HG02870 (cell line): ENCODE results near the gene GLYR1.

Experiments used
- ATAC-seq: cut with Tn5 transposase; IDR thresholded peaks from one replicate; pipeline ENCODE4 v1.9.1; 2021; ENCODE audit warnings: mild to moderate bottlenecking, moderate library complexity; ENCODE audit not compliant: unreplicated experiment

Gene GLYR1

GRCh38 chr16:4880006-4880580, 33.0 kb upstream of the GLYR1 start:
- no peak for ATAC-seq

GRCh38 chr16:4879049-4879448, 32.0 kb upstream of the GLYR1 start:
- ATAC-seq: no peak

GRCh38 chr16:4877380-4877685, 30.2 kb upstream of the GLYR1 start:
- ATAC-seq: no peak

DNA sequence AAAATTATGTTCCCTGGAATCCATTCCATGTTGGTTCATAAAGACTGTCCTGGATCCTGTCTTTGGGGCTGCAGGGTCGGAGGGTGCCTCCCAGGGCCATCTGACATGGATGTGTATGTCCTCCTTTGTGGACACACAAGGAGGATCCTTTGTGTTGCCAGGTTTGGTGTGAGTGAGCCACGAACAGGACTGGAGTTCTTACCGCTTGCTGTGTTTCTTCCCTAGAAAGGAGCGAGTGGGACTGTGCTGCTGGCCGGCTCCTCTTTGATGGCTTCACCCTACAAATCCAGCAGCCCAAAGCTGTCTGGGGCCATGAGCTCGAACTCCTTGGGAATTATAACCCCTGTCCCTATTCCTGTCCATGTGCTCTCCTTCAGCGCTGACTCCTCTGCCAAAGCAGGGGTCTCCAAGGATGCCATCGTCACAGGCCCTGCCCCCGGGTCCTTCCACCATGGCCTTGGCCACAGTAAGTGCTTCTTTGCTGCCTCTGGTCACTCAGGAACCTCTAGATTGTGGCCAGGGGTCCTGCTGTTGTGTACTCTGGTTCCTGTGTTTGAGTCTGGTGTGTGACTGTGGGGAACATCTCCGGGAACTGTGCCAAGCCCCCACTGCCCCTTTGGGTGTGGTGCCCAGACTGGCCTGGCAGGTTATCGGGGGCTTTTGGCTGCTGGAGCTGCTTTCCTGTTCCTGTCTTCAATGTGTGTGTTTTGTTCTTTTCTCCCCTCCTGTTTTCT, 29.7 kb upstream of the GLYR1 start:
- no peak for ATAC-seq

- ATAC-seq: no peak
Observed at GRCh38 chr16:4874666-4875065, 27.6 kb upstream of the GLYR1 start.

GRCh38 chr16:4873091-4873490, 26.0 kb upstream of the GLYR1 start:
- no peak for ATAC-seq

- no peak for ATAC-seq
Observed at GRCh38 chr16:4871071-4871470, 24.0 kb upstream of the GLYR1 start.

DNA sequence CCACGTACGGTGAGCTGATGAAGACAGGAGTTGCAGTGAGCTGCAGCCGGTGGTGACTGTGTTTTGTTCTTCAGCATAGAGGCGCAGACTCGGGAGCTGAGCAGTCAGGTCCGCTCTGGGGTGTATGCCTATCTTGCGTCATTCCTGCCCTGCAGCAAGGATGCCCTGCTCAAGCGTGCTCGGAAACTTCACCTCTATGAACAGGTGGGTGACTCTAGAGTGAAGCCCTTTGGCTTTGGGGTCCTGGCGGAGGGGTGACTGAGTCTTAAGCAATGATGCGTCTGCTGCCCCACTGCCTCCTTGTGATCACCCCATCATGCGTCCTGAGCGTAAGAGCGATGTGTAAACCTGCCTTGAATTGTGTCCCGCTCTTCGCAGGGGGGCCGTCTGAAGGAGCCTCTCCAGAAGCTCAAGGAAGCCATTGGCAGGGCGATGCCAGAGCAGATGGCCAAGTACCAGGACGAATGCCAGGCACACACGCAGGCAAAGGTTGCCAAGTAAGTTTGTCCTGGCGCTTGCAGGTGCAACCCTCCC, 23.1 kb upstream of the GLYR1 start:
- ATAC-seq: no peak

DNA sequence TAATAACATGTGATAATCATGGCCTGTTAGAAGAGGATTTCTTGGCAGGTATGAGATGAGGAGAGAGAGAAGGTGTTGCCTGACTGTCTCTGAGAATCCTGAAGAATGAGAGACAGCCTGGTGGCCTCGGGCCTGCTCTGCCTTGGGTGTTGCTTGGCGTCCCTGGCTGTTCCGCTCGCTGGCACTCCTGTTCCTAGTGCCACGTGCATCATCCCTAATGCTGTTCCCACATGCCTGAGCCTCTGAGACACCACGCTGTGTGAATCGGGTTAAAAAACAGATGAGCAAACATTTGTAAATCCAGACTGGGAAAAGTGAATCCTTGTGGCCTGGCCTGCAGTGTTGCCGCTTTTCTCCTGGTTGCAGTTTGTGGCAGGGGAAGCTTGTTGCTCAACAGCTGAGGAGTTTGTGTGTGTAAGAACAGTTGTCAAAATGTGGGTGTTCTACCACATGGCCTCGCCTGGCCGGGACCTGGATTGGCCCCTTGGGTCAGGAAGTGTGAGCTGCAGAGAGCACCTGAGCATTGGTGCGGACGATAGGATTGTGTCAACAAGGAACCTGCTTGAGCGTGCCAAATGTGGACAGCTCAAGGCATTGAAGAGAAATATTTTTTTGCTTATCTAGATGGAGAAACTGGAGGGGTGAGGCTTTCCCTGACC, 22.2 kb upstream of the GLYR1 start:
- no peak for ATAC-seq

DNA sequence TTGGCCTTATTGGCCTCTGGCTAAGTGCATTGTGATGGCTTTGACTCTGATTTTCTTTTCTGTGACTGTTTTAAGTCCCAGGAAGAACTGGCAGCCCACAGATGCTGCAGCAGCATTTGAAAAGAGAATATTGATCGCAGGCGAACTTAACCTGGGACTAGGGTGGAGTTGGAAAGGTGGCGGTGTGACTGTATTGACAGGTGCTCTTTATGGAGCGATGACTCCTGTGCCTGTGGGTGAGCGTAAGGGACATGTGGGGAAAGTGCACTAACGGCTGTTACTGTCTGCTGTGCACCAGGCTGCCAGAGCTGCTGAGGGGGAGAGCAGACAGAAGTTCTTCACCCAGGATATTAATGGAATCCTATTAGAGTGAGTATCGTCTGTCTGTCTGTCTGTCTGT, 21.4 kb upstream of the GLYR1 start:
- no peak for ATAC-seq

GRCh38 chr16:4868026-4868425, 20.9 kb upstream of the GLYR1 start:
- ATAC-seq: no peak

DNA sequence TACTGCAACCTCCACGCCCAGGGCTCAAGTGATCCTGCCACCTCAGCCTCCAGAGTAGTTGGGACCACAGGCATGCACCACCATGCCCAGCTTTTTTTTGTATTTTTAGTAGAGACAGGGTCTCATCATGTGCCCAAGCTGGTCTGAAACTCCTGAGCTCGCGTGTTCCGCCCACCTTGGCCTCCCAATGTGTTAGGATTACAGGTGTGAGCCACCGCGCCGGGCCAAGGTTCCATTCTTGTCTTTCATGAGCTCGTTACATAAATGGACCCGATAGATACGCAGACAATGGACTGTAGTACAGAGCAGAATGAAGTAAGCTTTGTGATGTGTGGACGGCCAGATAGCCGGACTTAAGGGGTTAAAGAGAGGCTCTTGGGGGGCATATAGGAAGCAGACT, 19.5 kb upstream of the GLYR1 start:
- no peak for ATAC-seq

DNA sequence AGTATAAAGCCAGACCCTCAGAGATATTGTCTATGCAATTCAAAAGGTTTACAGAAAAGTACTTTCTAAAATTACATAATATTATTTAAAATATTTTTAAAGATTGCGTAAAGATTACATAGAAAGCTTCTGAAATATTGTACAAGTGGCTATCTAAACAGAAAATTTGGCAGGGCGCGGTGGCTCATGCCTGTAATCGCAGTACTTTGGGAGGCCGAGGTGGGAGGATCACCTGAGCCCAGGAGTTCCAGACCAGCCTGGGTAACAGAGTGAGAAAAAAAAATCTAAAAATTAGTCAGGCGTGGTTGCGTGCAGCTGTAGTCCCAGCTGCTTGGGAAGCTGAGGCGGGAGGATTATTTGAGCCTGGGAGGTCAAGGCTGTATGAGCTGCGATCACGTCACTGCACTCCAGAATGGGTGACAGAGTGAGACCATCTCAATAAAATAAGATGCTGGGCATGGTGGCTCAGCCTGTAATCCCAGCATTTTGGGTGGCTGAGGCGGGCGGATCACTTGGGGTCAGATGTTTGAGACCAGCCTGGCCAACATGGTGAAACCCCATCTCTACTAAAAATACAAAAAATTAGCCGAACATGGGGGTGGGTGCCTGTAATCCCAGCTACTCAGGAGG, 18.3 kb upstream of the GLYR1 start:
- ATAC-seq: no peak

DNA sequence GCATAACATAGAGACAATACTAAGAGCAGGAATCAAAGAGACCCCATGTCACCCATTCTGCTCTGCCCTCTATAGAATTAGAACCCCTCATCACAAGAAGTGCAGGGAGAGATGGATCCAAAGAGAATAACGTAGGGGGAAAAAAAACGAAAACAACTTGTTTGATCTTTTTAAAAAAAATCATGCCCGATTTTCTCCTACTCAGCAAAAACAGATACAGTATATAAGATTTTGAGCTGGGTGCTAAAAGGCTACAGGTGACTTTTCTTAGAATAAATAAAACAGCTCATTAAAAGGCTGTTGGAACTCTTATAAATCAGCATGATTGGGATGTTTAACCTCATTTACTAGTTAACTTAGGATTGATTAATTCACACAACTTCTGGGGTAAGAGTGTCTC, 17.6 kb upstream of the GLYR1 start:
- ATAC-seq: no peak

GRCh38 chr16:4862639-4863038, 15.6 kb upstream of the GLYR1 start:
- no peak for ATAC-seq

GRCh38 chr16:4860727-4861342, 13.7 kb upstream of the GLYR1 start:
- ATAC-seq: no peak

- no peak for ATAC-seq
Observed at GRCh38 chr16:4859900-4860255, 12.8 kb upstream of the GLYR1 start.

- ATAC-seq: no peak
Observed at GRCh38 chr16:4859190-4859899, 12.3 kb upstream of the GLYR1 start.

GRCh38 chr16:4855804-4856203, 8.7 kb upstream of the GLYR1 start:
- no peak for ATAC-seq

GRCh38 chr16:4855371-4855770, 8.3 kb upstream of the GLYR1 start:
- no peak for ATAC-seq
